H9 (cell line): Measurements from ENCODE around the gene SHANK1. TPM values are rescaled to one million over a fixed set of nuclear protein-coding genes. Genes with fewer than 3 reads are reported as not detected.

Experiments
- DNase-seq: peaks from one replicate; pipeline ENCODE4 v3.0.0-alpha.2; 2017
- H2AFZ ChIP-seq: one replicate; pipeline ENCODE4 v1.6.1; 2013; ENCODE audit warnings: mild to moderate bottlenecking, low read length, control low read depth, moderate library complexity
- H2AK5ac ChIP-seq: 2 replicates; pipeline ENCODE4 v1.6.1; 2013; ENCODE audit warnings: low read length, control low read depth, mixed read lengths; ENCODE audit not compliant: insufficient read length
- H2BK120ac ChIP-seq: one replicate; pipeline ENCODE4 v1.6.1; 2013; ENCODE audit warnings: low read depth, mild to moderate bottlenecking, low read length, control low read depth, inconsistent platforms; ENCODE audit not compliant: poor library complexity, severe bottlenecking
- H2BK12ac ChIP-seq: 2 replicates; pipeline ENCODE4 v1.6.1; 2013; ENCODE audit warnings: low read length, control low read depth, mixed read lengths, low read depth; ENCODE audit not compliant: insufficient read length
- H2BK15ac ChIP-seq: 2 replicates; pipeline ENCODE4 v1.6.1; 2013; ENCODE audit warnings: low read depth, low read length, control low read depth
- H2BK20ac ChIP-seq: one replicate; pipeline ENCODE4 v1.6.1; 2013; ENCODE audit warnings: low read depth, mild to moderate bottlenecking, low read length, control low read depth, inconsistent platforms; ENCODE audit not compliant: poor library complexity, severe bottlenecking
- H2BK5ac ChIP-seq: 2 replicates; pipeline ENCODE4 v1.6.1; 2013; ENCODE audit warnings: low read length, control low read depth, mixed read lengths; ENCODE audit not compliant: insufficient read length
- H3K14ac ChIP-seq: 2 replicates; pipeline ENCODE4 v1.6.1; 2013; ENCODE audit warnings: low read length, control low read depth; ENCODE audit not compliant: insufficient read depth
- H3K18ac ChIP-seq: 2 replicates; pipeline ENCODE4 v1.6.1; 2013; ENCODE audit warnings: low read depth, mild to moderate bottlenecking, mixed read lengths, low read length, control low read depth; ENCODE audit not compliant: insufficient read length
- H3K23ac ChIP-seq: 2 replicates; pipeline ENCODE4 v1.6.1; 2013; ENCODE audit warnings: low read length, control low read depth, mixed read lengths, low read depth; ENCODE audit not compliant: insufficient read length
- H3K23me2 ChIP-seq: 2 replicates; pipeline ENCODE4 v1.6.1; 2013; ENCODE audit warnings: low read depth, mild to moderate bottlenecking, mixed read lengths, low read length, control low read depth; ENCODE audit not compliant: insufficient read length, poor library complexity, severe bottlenecking
- H3K27ac ChIP-seq: 2 replicates; pipeline ENCODE4 v1.5.1; 2013; ENCODE audit warnings: low read length, control low read depth, mixed read lengths, low read depth; ENCODE audit not compliant: insufficient read length
- H3K27me3 ChIP-seq: 2 replicates; pipeline ENCODE4 v1.6.1; 2013; ENCODE audit warnings: low read length, control low read depth, inconsistent platforms; ENCODE audit not compliant: insufficient read depth
- H3K4ac ChIP-seq: 2 replicates; pipeline ENCODE4 v1.6.1; 2013; ENCODE audit warnings: low read depth, mild to moderate bottlenecking, control low read depth, inconsistent platforms, low read length, moderate library complexity
- H3K4me1 ChIP-seq: 2 replicates; pipeline ENCODE4 v1.6.1; 2013; ENCODE audit warnings: low read length, control low read depth, inconsistent platforms; ENCODE audit not compliant: insufficient read depth
- H3K4me2 ChIP-seq: 2 replicates; pipeline ENCODE4 v1.6.1; 2013; ENCODE audit warnings: low read length, control low read depth, mixed read lengths; ENCODE audit not compliant: insufficient read length, insufficient read depth
- H3K56ac ChIP-seq: 2 replicates; pipeline ENCODE4 v1.6.1; 2013; ENCODE audit warnings: low read depth, mild to moderate bottlenecking, mixed read lengths, low read length, control low read depth; ENCODE audit not compliant: insufficient read length
- H3K79me1 ChIP-seq: 2 replicates; pipeline ENCODE4 v1.6.1; 2013; ENCODE audit warnings: low read depth, mild to moderate bottlenecking, moderate library complexity, low read length, control low read depth, inconsistent platforms; ENCODE audit not compliant: insufficient read depth, poor library complexity, severe bottlenecking
- H3K79me2 ChIP-seq: 2 replicates; pipeline ENCODE4 v1.6.1; 2013; ENCODE audit warnings: low read length, control low read depth, inconsistent platforms; ENCODE audit not compliant: insufficient read depth
- H3K9ac ChIP-seq: 2 replicates; pipeline ENCODE4 v1.6.1; 2013; ENCODE audit warnings: low read length, control low read depth, mixed read lengths; ENCODE audit not compliant: insufficient read length; ENCODE audit errors: extremely low read depth
- H3K9me3 ChIP-seq: one replicate; pipeline ENCODE4 v1.6.1; 2013; ENCODE audit warnings: low read depth, low read length, inconsistent platforms; ENCODE audit not compliant: control insufficient read depth
- H3T11ph ChIP-seq: one replicate; pipeline ENCODE4 v1.6.1; 2013; ENCODE audit warnings: mild to moderate bottlenecking, low read length, control low read depth, inconsistent platforms
- H4K20me1 ChIP-seq: one replicate; pipeline ENCODE4 v1.6.1; 2013; ENCODE audit not compliant: control insufficient read depth, insufficient read length, insufficient read depth
- H4K5ac ChIP-seq: 2 replicates; pipeline ENCODE4 v1.6.1; 2013; ENCODE audit warnings: low read depth, mild to moderate bottlenecking, mixed read lengths, low read length, control low read depth; ENCODE audit not compliant: insufficient read length
- H4K8ac ChIP-seq: replicated peaks from 2 replicates; pipeline ENCODE4 v1.6.1; 2013; ENCODE audit warnings: low read length, control low read depth, mixed read lengths, low read depth; ENCODE audit not compliant: insufficient read length
- H4K91ac ChIP-seq: 2 replicates; pipeline ENCODE4 v1.6.1; 2013; ENCODE audit warnings: low read depth, mild to moderate bottlenecking, moderate library complexity, mixed read lengths, low read length, control low read depth; ENCODE audit not compliant: insufficient read length
- H3K27ac Mint-ChIP-seq, 3 experiments: 2 replicates in 2 of 3; 3 replicates in 1 of 3; pipeline ENCODE4 v1.8.0; 2020 to 2021; ENCODE audit warnings: mixed read lengths in 3 of 3, mild to moderate bottlenecking in 1 of 3, moderate library complexity in 1 of 3
- H3K27me3 Mint-ChIP-seq: 2 replicates; pipeline ENCODE4 v1.8.0; 2021; ENCODE audit warnings: low read depth, mild to moderate bottlenecking, moderate library complexity, mixed read lengths
- H3K36me3 Mint-ChIP-seq, 3 experiments: 2 replicates in 2 of 3; 3 replicates in 1 of 3; pipeline ENCODE4 v1.8.0; 2020 to 2021; ENCODE audit warnings: low read depth in 3 of 3, mixed read lengths in 3 of 3; ENCODE audit not compliant: insufficient read depth in 1 of 3
- H3K4me1 Mint-ChIP-seq, 2 experiments: 2 replicates each; pipeline ENCODE4 v1.8.0; 2020; ENCODE audit warnings: mixed read lengths in 2 of 2
- H3K4me3 Mint-ChIP-seq, 2 experiments: 2 replicates in 1 of 2; 3 replicates in 1 of 2; pipeline ENCODE4 v1.8.0; 2020 to 2021; ENCODE audit warnings: mild to moderate bottlenecking in 2 of 2, mixed read lengths in 2 of 2, moderate library complexity in 1 of 2
- H3K9me3 Mint-ChIP-seq, 2 experiments: 2 replicates in 1 of 2; 3 replicates in 1 of 2; pipeline ENCODE4 v1.8.0; 2020; ENCODE audit warnings: mild to moderate bottlenecking in 2 of 2, mixed read lengths in 2 of 2, moderate library complexity in 1 of 2
- WGBS: extraction: QIAGEN DNeasy Blood & Tissue Kit; methylation state at CpG from one replicate; pipeline ENCODE4 v1.1.7; 2013; ENCODE audit warnings: missing lambda C conversion rate, low lambda C conversion rate, mixed read lengths; ENCODE audit not compliant: insufficient read length; ENCODE audit errors: extremely low coverage; 5-methylcytosine and 5-hydroxymethylcytosine counted together
- total RNA-seq: library from RNA; stranded (reverse); gene quantifications from 2 replicates; pipeline ENCODE4 v1.2.1, GENCODE V29; 2021
- TF ChIP-seq, protein P1 (sequence below): fragments of 200-600 bp; sonication (generic); conservative IDR thresholded peaks from 3 replicates; pipeline ENCODE4 v1.8.0; 2021; ENCODE audit warnings: antibody characterized with exemption, mild to moderate bottlenecking

SHANK1 gene
- total RNA-seq, 1 experiment from 2014 or later = 1.7 TPM

DNA sequence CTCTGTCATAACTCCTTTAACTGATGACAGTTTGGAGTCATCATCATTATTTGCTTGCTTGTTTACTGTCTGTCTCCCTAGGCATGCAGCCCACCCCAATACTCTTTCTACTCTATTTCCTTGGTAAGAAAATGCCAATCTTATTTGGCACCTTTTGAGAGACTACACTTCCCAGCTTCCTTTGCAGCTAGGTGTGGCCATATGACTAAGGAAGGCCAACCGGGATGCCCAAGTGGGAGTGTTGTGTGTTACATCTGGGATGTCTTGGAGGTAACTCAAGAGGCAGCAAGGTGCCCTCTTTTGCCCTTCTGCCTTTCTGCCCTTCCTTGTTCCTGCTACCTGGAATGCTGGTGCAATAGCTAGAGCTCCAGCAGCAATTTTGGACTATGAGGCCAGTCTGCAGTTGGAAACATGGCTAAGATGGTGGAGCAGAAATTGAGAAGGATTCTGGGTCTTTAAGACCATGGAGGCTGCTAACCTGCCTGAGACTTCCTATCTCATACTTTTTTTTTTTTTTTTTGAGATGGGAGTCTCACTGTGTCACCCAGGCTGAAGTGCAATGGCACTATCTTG lies 42.9 kb downstream of the SHANK1 start:
- Histone ChIP-seq H2BK12ac (no peak overlapping the region), H2AK5ac (no peak overlapping the region), H4K8ac (no peak overlapping the region), H3K23ac (no peak overlapping the region), H3K79me1 (no peaks in the 10 kb centered on the region), H4K20me1 (no peaks in the 10 kb centered on the region), H4K5ac (no peak overlapping the region), H2BK15ac (no peak overlapping the region), H3K9ac (no peak overlapping the region), H3K56ac (no peak overlapping the region), H4K91ac (no peak overlapping the region), H3K79me2 (no peaks in the 10 kb centered on the region), H2BK5ac (no peak overlapping the region), H3K27me3 (peaks cover 8% of the 10 kb centered on the region; the same call in 1 of the 2 replicates), H3K4me2 (no peak overlapping the region), H2BK20ac (no peak overlapping the region), H3K23me2 (peaks cover 3% of the 10 kb centered on the region), H3K18ac (no peak overlapping the region), H3K4me1 (peaks cover 15% of the 10 kb centered on the region; the same call in 1 of the 2 replicates), H3K9me3 (no peaks in the 10 kb centered on the region), H2BK120ac (no peak overlapping the region), H2AFZ (no peak overlapping the region), H3K4ac (no peak overlapping the region), H3T11ph (no peak overlapping the region), H3K27ac (no peak overlapping the region), H3K14ac (no peak overlapping the region)
- no CpG with 5 or more reads among the region's 1 CpG for WGBS
- Mint-ChIP-seq H3K4me1 (peaks cover 20 to 33% of the 10 kb centered on the region in 2 experiments), H3K36me3 (peaks cover 0 to 2% (median 0%) of the 10 kb centered on the region in 3 experiments; a peak in 1 of 7 replicates), H3K27ac (no peak overlapping the region), H3K9me3 (peaks cover 3 to 15% of the 10 kb centered on the region in 2 experiments; a peak in 3 of 5 replicates), H3K4me3 (no peak overlapping the region), H3K27me3 (peaks cover 86% of the 10 kb centered on the region)
- TF ChIP-seq, protein P1, sequence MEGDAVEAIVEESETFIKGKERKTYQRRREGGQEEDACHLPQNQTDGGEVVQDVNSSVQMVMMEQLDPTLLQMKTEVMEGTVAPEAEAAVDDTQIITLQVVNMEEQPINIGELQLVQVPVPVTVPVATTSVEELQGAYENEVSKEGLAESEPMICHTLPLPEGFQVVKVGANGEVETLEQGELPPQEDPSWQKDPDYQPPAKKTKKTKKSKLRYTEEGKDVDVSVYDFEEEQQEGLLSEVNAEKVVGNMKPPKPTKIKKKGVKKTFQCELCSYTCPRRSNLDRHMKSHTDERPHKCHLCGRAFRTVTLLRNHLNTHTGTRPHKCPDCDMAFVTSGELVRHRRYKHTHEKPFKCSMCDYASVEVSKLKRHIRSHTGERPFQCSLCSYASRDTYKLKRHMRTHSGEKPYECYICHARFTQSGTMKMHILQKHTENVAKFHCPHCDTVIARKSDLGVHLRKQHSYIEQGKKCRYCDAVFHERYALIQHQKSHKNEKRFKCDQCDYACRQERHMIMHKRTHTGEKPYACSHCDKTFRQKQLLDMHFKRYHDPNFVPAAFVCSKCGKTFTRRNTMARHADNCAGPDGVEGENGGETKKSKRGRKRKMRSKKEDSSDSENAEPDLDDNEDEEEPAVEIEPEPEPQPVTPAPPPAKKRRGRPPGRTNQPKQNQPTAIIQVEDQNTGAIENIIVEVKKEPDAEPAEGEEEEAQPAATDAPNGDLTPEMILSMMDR = no peak
- DNase-seq = no peak
